GM23248 (cell line): ENCODE results near the gene TUBB2B. TPM values are rescaled to one million over a fixed set of nuclear protein-coding genes. Genes with fewer than 3 reads are reported as not detected.
"Not testable (repeated sequence)": the region's sequence is repeated elsewhere in the genome, so short reads cannot be mapped to it uniquely, and the experiment has no call there.

Experiments used
- DNase-seq: peaks from one replicate; pipeline ENCODE4 v3.0.0-alpha.2; 2015
- H2AFZ ChIP-seq: fragments of 200-600 bp; sonication (generic); 2 replicates; pipeline ENCODE4 v1.6.1; 2016; ENCODE audit warnings: antibody characterized with exemption
- H3F3A ChIP-seq: fragments of 200-600 bp; sonication (generic); 2 replicates; pipeline ENCODE4 v1.6.1; 2016; ENCODE audit warnings: mild to moderate bottlenecking, antibody characterized with exemption, mixed run types; ENCODE audit not compliant: insufficient read depth
- H3K27ac ChIP-seq: fragments of 200-600 bp; sonication (generic); 2 replicates; pipeline ENCODE4 v1.5.1; 2016; ENCODE audit warnings: mild to moderate bottlenecking
- H3K27me3 ChIP-seq: fragments of 200-600 bp; sonication (generic); replicated peaks from 2 replicates; pipeline ENCODE4 v1.6.1; 2016; ENCODE audit warnings: mild to moderate bottlenecking; ENCODE audit not compliant: insufficient read depth
- H3K36me3 ChIP-seq: fragments of 200-600 bp; sonication (generic); 2 replicates; pipeline ENCODE4 v1.6.1; 2016; ENCODE audit warnings: low read depth, mild to moderate bottlenecking
- H3K4me1 ChIP-seq: fragments of 200-600 bp; sonication (generic); 2 replicates; pipeline ENCODE4 v1.6.1; 2016; ENCODE audit warnings: mild to moderate bottlenecking; ENCODE audit not compliant: insufficient read depth
- H3K4me2 ChIP-seq: fragments of 200-600 bp; sonication (generic); one replicate; pipeline ENCODE4 v1.6.1; 2016; ENCODE audit warnings: mild to moderate bottlenecking; ENCODE audit not compliant: unreplicated experiment
- H3K4me3 ChIP-seq: fragments of 200-600 bp; sonication (generic); 2 replicates; pipeline ENCODE4 v1.5.1; 2016; ENCODE audit warnings: mild to moderate bottlenecking
- H3K79me2 ChIP-seq: fragments of 200-600 bp; sonication (generic); 2 replicates; pipeline ENCODE4 v1.6.1; 2016; ENCODE audit warnings: mild to moderate bottlenecking; ENCODE audit not compliant: insufficient read depth
- H3K9ac ChIP-seq: fragments of 200-600 bp; sonication (generic); 2 replicates; pipeline ENCODE4 v1.6.1; 2016; ENCODE audit warnings: mild to moderate bottlenecking
- H3K9me2 ChIP-seq: fragments of 200-600 bp; sonication (generic); 2 replicates; pipeline ENCODE4 v1.6.1; 2016; ENCODE audit warnings: mixed run types, mild to moderate bottlenecking, moderate library complexity; ENCODE audit not compliant: insufficient read depth
- H3K9me3 ChIP-seq: fragments of 200-600 bp; sonication (generic); one replicate; pipeline ENCODE4 v1.6.1; 2017; ENCODE audit warnings: low read depth
- H4K20me1 ChIP-seq: fragments of 200-600 bp; sonication (generic); 2 replicates; pipeline ENCODE4 v1.6.0; 2016; ENCODE audit not compliant: insufficient read depth
- EZH2 ChIP-seq: fragments of 200-600 bp; sonication (generic); IDR thresholded peaks from 2 replicates; pipeline ENCODE4 v1.6.1; 2018; ENCODE audit warnings: antibody characterized with exemption, mild to moderate bottlenecking; ENCODE audit not compliant: insufficient read depth, poor library complexity, severe bottlenecking
- EZH2phosphoT487 ChIP-seq: fragments of 200-600 bp; sonication (generic); IDR thresholded peaks from 2 replicates; pipeline ENCODE4 v1.6.1; 2018; ENCODE audit warnings: antibody characterized with exemption, moderate library complexity, mild to moderate bottlenecking, low read depth; ENCODE audit not compliant: insufficient read depth
- WGBS, 2 experiments: methylation state at CpG; one replicate each; pipeline ENCODE4 v1.1.6; 2015 to 2017; ENCODE audit warnings: low lambda C conversion rate in 2 of 2, low coverage in 1 of 2; ENCODE audit errors: missing lambda C conversion rate in 2 of 2; 5-methylcytosine and 5-hydroxymethylcytosine counted together
- in situ Hi-C: fragments of 300-500 bp; cut with MboI; formaldehyde crosslinking; loops from 2 replicates; pipeline ENCODE4 v1.15.0; 2020
- polyA plus RNA-seq: library from polyadenylated mRNA; unstranded; fragments of >200 nt; fragmentation: Nextera tagmentation; extraction: Ambion mirVana; gene quantifications from 2 replicates; pipeline ENCODE4 v1.2.1, GENCODE V29; 2016
- total RNA-seq: library from RNA; depleted of rRNA; stranded (reverse); fragments of >200 nt; shearing (Covaris generic); gene quantifications from 2 replicates; pipeline ENCODE4 v1.2.3, GENCODE V29; 2014

Gene TUBB2B
- total and polyA plus RNA-seq, 2 experiments from 2014 or later, result 8.5 to 9.0 TPM

DNA sequence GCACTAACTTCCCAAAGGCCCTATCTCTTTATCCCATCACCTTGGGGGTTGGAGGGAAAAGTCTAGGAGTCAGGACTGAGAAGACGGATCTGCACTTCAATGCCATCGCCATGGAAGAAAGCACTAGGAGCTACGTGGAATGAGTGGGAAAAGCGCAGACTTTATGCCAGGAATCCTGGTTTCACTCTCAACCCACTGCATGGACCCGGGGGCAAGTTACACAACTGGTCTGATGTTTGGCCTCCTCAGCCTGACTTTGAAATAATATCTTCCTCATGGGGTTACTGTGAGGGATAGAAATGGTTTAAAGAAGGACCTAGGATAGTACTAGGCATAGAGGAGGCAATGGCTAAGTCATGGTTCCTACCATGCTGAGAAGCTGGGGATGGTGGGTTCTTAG lies 17.8 kb upstream of the TUBB2B start:
- no peak overlapping the region for H3K4me2 ChIP-seq
- in situ Hi-C loops, result no loop called here
- TF ChIP-seq EZH2 (no peak), EZH2phosphoT487 (no peak)
- H3K27ac ChIP-seq, result no peak overlapping the region
- 82 to 90% methylated on average over 5 of the region's 5 CpGs for WGBS, 2 experiments
- H3K9me3 ChIP-seq, result no peaks in the 10 kb centered on the region
- H3K27me3 ChIP-seq, result no peaks in the 10 kb centered on the region
- no peak overlapping the region for H2AFZ ChIP-seq
- no peaks in the 10 kb centered on the region for H3K36me3 ChIP-seq
- DNase-seq, result no peak
- no peak overlapping the region for H3K4me3 ChIP-seq
- H3K9me2 ChIP-seq, result no peaks in the 10 kb centered on the region
- no peak overlapping the region for H3K9ac ChIP-seq
- peaks cover 16% of the 10 kb centered on the region for H3F3A ChIP-seq
- H4K20me1 ChIP-seq, result no peaks in the 10 kb centered on the region
- peaks cover 18% of the 10 kb centered on the region for H3K4me1 ChIP-seq
- H3K79me2 ChIP-seq, result no peaks in the 10 kb centered on the region

DNA sequence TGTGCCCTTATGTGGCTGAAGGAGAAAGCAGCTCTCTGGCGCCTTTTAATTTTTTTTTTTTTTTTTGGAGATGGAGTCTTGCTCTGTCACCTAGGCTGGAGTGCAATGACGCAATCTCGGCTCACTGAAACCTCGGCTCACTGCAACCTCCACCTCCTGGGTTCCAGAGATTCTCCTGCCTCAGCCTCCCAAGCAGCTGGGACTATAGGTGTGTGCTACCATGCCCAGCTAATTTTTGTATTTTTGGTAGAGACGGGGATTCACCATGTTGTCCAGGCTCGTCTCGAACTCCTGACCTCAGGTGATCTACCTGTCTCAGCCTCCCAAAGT lies 17.3 kb upstream of the TUBB2B start:
- H3K9me3 ChIP-seq, H3K9ac ChIP-seq, in situ Hi-C loops, H3K27me3 ChIP-seq, H3K27ac ChIP-seq, H3K4me2 ChIP-seq, H4K20me1 ChIP-seq, H3K79me2 ChIP-seq, H3K36me3 ChIP-seq, H2AFZ ChIP-seq, H3K4me3 ChIP-seq, H3K9me2 ChIP-seq, DNase-seq: not testable (repeated sequence)
- WGBS, 2 experiments, result 91 to 98% methylated on average over 7 of the region's 7 CpGs
- Histone ChIP-seq H3F3A (peaks cover 16% of the 10 kb centered on the region), H3K4me1 (peaks cover 18% of the 10 kb centered on the region)

DNA sequence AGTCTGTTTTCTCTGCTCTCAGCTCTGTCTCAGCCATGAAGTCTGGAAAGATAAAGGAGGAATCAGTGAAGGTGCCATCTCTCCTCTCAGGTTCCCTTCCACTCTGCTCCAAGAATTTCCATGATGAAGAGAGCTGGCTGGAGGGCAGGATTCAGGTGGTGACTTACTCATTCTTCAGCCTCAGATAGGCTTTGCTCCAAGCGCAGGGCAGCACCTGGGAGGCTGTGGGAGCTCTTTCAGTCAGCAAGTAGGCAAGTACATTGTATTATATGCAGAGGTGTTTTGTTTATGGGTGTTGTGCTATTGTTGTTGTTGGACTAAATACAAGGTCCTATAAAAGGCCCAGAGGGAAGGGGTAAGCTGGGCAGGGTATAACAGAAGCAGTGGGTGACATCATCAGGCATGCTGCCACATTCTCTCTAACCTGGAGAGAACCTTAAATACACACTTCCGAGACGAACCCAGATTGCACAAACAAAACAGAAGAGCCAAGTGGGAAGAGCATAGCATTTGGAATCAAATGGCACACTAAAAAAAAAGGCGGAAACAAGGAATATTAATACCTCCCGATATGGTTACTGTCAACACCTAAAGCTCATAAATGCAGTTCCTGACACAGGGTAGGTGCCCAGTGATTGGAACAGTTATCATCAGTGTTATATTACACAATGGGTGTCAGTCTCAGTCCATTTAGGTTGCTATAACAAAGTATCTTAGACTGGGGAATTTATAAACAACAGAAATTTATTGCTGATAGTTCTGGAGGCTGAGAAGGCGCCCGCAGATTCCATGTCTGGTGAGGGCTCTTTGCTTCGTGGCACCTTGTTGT lies 16.8 kb upstream of the TUBB2B start:
- 86 to 93% methylated on average over 8 of the region's 8 CpGs for WGBS, 2 experiments
- Histone ChIP-seq H3K4me2 (no peak overlapping the region), H3K9me3 (no peaks in the 10 kb centered on the region), H4K20me1 (no peaks in the 10 kb centered on the region), H3K27me3 (no peaks in the 10 kb centered on the region), H3K36me3 (no peaks in the 10 kb centered on the region), H3F3A (peaks cover 16% of the 10 kb centered on the region), H3K9me2 (no peaks in the 10 kb centered on the region), H3K4me1 (peaks cover 18% of the 10 kb centered on the region), H3K9ac (no peak overlapping the region), H3K27ac (no peak overlapping the region), H2AFZ (no peak overlapping the region), H3K4me3 (no peak overlapping the region), H3K79me2 (no peaks in the 10 kb centered on the region)
- TF ChIP-seq EZH2, result no peak
- TF ChIP-seq EZH2phosphoT487, result no peak
- DNase-seq, result no peak
- in situ Hi-C loops, result no loop called here

DNA sequence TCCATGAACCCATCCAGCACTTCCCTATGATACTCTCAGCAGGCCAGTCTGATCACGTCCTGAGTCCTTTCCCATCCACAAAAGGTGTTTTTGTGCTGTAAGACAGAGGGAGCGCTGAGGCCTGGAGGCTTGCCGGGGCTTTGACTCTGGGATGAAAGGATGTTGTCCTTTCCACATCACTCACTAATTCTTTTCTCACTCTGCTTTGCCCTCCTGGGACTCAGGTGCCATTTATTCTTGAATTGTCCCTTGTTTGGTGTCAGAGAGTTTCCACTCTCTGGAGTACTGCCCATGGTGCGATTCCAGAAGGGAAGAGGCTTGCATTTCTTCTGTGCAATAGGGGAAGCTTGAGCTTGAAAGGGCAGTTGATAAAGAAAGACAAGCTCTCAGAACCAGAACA lies 15.3 kb upstream of the TUBB2B start:
- DNase-seq, result no peak
- H3K4me1 ChIP-seq, result peaks cover 9% of the 10 kb centered on the region; the same call in 1 of the 2 replicates
- no peaks in the 10 kb centered on the region for H4K20me1 ChIP-seq
- H3K79me2 ChIP-seq, result no peaks in the 10 kb centered on the region
- H3K36me3 ChIP-seq, result no peaks in the 10 kb centered on the region
- H3K4me2 ChIP-seq, result no peak overlapping the region
- H3K9me2 ChIP-seq, result no peaks in the 10 kb centered on the region
- no peak overlapping the region for H2AFZ ChIP-seq
- no peaks in the 10 kb centered on the region for H3K9me3 ChIP-seq
- H3K27ac ChIP-seq, result no peak overlapping the region
- in situ Hi-C loops, result no loop called here
- no peak overlapping the region for H3K4me3 ChIP-seq
- no peak overlapping the region for H3K9ac ChIP-seq
- TF ChIP-seq EZH2, result no peak
- no peak for TF ChIP-seq EZH2phosphoT487
- 80 to 85% methylated on average over 4 of the region's 4 CpGs for WGBS, 2 experiments
- H3K27me3 ChIP-seq, result no peaks in the 10 kb centered on the region
- H3F3A ChIP-seq, result peaks cover 5% of the 10 kb centered on the region

DNA sequence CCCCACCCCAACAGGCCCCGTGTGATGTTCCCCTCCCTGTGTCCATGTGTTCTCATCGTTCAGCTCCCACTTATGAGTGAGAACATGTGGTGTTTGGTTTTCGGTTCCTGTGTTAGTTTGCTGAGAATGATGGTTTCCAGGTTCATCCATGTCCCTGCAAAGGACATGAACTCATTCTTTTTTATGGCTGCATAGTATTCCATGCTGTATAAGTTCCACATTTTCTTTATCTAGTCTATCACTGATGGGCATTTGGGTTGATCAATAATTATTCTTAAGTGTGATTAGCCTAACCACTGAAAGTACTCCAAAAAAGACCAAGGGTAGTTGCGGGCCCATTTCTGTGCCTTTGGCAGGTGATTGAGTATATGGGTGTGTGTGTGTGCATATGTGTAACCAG lies 14.3 kb upstream of the TUBB2B start:
- H3K27me3 ChIP-seq, H3K9me2 ChIP-seq, H3F3A ChIP-seq, H4K20me1 ChIP-seq, H2AFZ ChIP-seq, H3K4me2 ChIP-seq, H3K9ac ChIP-seq, H3K9me3 ChIP-seq, H3K36me3 ChIP-seq, DNase-seq, H3K79me2 ChIP-seq, H3K27ac ChIP-seq, H3K4me1 ChIP-seq, in situ Hi-C loops, H3K4me3 ChIP-seq: not testable (repeated sequence)
- WGBS, 2 experiments, result 57 to 71% methylated on average over 4 of the region's 4 CpGs
